Astrocyte (in vitro differentiated cells and primary cell): ENCODE data around the gene ADCY2.

Experiments used
- CTCF ChIP-seq: IDR thresholded peaks from 2 replicates; pipeline ENCODE4 v1.5.1; 2011; ENCODE audit warnings: low read depth, mild to moderate bottlenecking, inconsistent platforms, low read length, moderate library complexity; ENCODE audit not compliant: insufficient read depth
- EZH2 ChIP-seq: IDR thresholded peaks from 2 replicates; pipeline ENCODE4 v1.6.1; 2012; ENCODE audit warnings: mild to moderate bottlenecking, low read length, inconsistent platforms; ENCODE audit not compliant: insufficient read depth

- TF ChIP-seq CTCF (no peak), EZH2 (no peak)
Measured at GRCh38 chr5:7753181-7753580, 357.2 kb downstream of the ADCY2 start.
